K562 treated with DMSO at 1 percent for 48 hours (cell line): ENCODE measurements around the gene MMRN2. TPM values are rescaled to one million over a fixed set of nuclear protein-coding genes. Genes with fewer than 3 reads are reported as not detected.

Source experiments
- total RNA-seq: library from RNA; unstranded; fragments of 300-600 nt; gene quantifications from 2 replicates; pipeline ENCODE4 v1.2.3, GENCODE V29; 2022; ENCODE audit warnings: low replicate concordance; ENCODE audit errors: extremely low read depth

Gene MMRN2
- total RNA-seq, result not detected in 2 replicates

GRCh38 chr10:86957471-86958115 lies at the start of gene MMRN2:
TSS of gene MMRN2 (minus strand) at chr10:86957615. CDS start at chr10:86957541, 74 bp downstream.

GRCh38 chr10:86968271-86968993 lies 11.0 kb upstream of the MMRN2 start, which contains the start of gene ADIRF:
TSS of gene ADIRF (plus strand) at chr10:86968482. CDS start at chr10:86968545, 63 bp downstream.

GRCh38 chr10:86958116-86958900 lies 893 bp upstream of the MMRN2 start, which contains the start of gene SNCG:
TSS of gene SNCG (plus strand) at chr10:86958599. CDS start at chr10:86958698, 99 bp downstream.

Other genes with a start within 250 kb of the MMRN2 start
- not detected in 2 replicates for gene BMPR1A, start 201.0 kb downstream of the MMRN2 start, total RNA-seq
- not detected in 2 replicates for gene SNCG, start 984 bp upstream of the MMRN2 start, total RNA-seq
- gene ADIRF, start 10.9 kb upstream of the MMRN2 start, total RNA-seq, result not detected in 2 replicates
- gene FAM25A, start 62.7 kb upstream of the MMRN2 start, total RNA-seq, result not detected in 2 replicates
- gene GLUD1, start 137.2 kb upstream of the MMRN2 start, total RNA-seq, result 123 TPM in 1 of 2 replicates, not detected in the other
- not detected in 2 replicates for gene SHLD2, start 137.6 kb upstream of the MMRN2 start, total RNA-seq